Ecto neural progenitor cell (in vitro differentiated cells): ENCODE results near the gene ENPP3.

Source experiments
- DNase-seq: peaks from one replicate; pipeline ENCODE4 v3.0.0-alpha.2; 2018; ENCODE audit warnings: low spot score

ENPP3 gene

DNA sequence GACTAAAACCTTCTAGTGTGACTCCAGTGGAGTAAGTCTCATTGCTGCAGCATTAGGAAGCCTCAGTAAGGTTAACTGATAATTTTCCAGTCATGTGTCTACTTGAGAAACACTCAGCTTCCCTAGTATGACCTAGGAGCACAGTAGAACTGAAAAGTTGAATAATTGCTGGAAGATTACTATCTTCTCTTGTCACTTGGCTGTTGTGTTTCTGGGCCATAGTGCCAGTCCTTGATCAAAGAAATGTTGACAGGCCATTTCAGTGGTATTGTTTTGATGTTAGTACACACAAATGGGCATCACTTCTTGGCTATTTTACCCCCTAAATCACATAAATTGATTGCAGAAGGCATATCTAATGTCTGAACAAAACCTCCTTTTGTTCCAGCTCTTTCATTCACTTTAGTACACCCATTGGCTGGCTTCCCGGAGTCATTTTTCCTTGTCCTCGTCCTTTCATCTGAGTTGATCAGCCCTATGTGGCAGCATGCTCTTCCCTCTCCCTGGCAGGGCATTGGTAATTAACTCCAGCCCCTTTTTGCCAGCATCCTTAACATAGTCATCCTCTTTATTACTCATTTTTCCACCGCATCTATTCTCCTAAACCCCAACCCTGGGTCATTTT is 6.0 kb downstream of the ENPP3 start:
- no peak for DNase-seq

DNA sequence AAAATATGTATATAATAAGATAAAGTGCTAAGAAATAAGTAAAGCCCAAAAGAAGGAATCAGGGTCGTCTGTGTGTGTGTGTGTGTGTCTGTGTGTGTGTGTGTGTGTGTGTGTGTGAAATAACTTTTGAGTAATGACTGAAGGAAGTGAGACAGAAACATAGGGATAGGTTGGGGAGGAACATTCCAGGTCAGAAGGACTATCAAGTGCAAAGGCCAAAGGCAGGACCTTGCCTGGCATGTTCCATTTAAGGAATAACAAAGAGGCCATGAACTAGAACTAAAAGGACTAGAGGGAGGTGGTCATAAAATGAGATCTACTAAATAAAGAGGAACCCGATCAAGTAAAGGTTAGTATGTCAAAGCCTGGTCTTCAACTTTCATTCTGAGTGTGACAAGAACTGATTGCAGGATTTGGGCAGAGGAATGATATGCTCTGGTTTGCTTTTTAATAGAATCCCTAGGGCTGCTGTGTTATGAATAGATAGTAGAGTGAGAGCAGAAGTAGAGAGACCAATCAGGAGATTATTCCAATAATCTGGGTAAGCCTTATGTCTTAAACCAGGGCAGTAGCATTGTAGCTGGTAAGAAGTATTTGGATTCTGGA is 6.9 kb downstream of the ENPP3 start:
- no peak for DNase-seq

- no peak for DNase-seq
These were observed 7.8 kb downstream of the ENPP3 start for GRCh38 chr6:131644921-131645320.

GRCh38 chr6:131645846-131646245 is 8.7 kb downstream of the ENPP3 start:
- DNase-seq: no peak

DNA sequence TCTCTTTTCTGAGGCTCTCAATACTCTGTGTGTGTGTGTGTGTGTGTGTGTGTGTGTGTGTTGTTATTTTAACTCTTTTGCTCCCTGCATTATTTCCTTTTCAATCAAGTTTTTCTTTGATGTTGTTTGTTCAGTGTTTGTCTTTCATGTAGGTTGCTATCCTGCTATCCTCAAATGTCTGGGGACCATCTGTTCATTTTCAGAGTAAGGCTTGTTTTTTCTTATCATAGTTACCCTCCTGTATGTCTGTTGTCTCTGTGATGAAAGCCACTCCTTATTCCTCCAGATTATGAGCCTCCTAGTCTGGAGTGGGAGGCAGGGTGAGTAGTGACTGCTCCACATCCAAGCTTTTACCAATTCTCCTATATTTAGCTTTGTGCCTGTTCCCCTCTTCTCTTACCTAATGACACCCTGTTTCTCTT is 9.2 kb downstream of the ENPP3 start:
- DNase-seq: no peak

DNA sequence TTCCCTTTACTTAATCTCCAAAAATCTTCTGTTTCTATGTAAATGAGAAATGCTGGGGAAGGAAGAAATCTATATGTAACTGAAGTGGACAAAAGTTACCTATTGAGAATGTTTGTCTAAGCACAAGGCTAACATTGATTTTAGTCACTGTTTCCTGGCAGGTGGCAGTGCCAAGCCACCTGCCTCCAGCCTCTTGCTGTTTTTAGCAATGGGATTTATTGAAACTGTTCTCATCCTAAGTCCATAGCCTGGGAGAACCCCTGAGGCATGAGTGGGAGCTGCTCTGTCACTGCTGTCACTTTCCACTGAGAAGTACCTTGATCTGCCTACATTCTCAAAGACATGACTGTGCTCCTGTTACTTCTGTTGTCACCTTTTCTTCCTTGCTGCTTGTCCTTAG is 14.7 kb downstream of the ENPP3 start:
- DNase-seq: no peak

DNA sequence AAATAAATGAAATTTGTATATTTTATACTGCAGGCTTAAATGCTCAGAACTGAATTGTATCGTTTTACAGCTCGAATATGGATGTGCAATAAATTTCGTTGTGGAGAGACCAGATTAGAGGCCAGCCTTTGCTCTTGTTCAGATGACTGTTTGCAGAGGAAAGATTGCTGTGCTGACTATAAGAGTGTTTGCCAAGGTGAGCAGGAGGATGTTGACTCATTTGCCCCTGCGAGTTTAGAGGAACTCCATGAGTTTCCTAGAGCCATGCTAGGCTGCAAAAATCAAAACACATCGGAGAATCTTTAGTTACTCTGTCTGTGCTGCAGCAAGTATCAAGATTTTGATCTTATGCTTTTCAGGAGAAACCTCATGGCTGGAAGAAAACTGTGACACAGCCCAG is 15.4 kb downstream of the ENPP3 start:
- no peak for DNase-seq

GRCh38 chr6:131654326-131654725 is 17.2 kb downstream of the ENPP3 start:
- no peak for DNase-seq

DNA sequence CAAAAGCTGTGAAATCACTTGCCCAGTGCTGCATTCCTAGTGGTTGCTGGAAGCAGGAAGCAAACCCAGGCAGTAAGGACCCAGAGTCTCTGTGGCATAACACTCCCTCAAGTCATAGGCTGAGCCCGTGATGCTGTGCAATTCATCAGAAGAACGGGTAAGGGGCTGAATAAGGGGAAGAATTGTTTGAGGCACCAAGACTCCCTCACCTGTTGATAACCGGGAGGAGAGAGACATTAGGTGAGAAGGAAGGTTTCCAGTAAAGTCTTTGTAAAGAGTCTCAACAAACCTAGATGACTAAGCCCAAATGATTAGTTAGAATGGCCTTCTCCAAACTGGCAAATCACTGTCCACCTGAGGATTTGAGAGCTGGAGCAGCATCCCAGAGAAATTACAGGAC is 18.3 kb downstream of the ENPP3 start:
- DNase-seq: no peak

DNA sequence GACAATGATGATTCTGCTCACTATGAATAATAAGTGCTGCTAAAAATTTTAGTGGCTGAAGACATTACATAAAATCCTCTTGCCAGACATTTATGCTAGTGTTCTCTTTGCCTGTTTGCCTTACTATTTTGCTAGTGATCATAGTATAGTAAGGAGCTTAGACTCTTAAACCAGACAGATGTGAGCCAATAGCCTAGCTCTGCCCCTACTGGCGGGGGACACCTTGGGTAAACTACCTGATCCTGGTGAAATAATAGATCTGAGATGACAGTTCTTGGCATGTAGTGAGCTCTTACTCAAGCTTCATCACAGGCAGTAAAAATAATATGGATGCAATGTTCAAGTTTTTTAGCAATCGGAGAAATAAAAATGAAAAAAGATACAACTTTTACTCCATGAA is 18.8 kb downstream of the ENPP3 start:
- DNase-seq: no peak

- no peak for DNase-seq
These were observed 19.6 kb downstream of the ENPP3 start for GRCh38 chr6:131656667-131657066.

- no peak for DNase-seq
These were observed 20.1 kb downstream of the ENPP3 start for GRCh38 chr6:131657222-131657621.

DNA sequence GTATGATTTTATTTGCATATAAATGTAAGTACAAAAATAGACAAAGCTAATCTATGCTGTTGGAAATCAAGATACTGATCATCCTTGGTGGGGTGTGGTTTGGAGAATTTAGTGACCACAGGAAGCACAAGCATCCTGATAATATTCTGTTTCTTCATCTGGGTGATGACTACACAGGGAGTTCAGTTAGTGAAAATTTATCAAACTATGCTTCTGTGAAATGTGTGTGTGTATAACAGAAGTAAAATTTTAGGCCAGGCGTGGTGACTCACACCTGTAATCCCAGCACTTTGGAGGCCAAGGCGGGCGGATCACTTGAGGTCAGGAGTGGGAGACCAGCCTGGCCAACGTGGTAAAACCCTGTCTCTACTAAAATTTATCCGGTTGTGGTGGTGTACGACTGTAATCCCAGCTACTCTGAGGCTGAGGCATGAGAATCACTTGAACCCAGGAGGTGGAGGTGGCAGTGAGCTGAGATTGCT is 20.6 kb downstream of the ENPP3 start:
- no peak for DNase-seq

GRCh38 chr6:131658287-131658686 is 21.2 kb downstream of the ENPP3 start:
- no peak for DNase-seq

- no peak for DNase-seq
These were observed 23.1 kb downstream of the ENPP3 start for GRCh38 chr6:131660195-131660594.

DNA sequence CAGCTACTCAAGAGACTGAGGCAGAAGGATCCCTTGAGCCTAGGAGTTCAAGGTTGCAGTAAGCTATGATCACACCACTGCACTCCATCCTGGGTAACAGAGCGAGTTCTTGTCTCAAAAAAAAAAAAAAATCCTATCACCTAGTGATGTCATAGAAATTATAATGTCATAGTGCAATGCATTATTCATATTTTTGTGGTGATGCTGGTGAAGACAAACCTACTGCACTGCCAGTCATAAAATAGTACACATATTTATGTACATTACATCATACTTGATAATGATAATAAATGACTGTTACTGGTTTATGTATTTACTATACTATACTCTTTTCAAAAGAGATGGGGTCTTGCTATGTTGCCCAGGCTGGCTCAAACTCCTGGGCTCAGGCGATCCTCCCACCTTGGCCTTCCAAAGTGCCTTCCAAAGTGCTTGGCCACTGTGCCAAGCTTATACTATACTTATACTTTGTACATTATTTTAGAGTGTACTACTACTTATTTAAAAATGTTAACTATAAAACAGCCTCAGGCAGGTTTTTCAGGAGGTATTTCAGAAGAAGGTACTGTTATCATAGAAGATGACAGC is 26.6 kb downstream of the ENPP3 start:
- no peak for DNase-seq

DNA sequence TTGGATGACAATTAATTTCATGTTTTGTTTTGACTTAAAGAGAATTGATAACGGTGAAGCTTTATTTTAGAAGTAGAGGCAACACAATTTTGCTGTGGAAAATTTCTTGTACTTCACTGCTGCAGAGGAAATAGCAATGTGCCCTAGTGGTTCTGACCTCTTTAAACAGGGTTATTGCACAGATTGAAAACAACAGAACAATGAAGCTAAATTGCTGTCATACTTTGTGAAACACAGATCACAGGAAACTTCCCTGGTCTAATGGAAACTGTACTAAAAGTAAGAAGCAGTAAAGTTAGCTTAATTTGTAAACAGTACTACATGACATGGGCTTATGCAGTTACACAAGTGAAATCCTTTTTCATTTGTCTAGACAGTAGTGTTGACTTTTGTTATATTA is 32.8 kb downstream of the ENPP3 start:
- no peak for DNase-seq

DNA sequence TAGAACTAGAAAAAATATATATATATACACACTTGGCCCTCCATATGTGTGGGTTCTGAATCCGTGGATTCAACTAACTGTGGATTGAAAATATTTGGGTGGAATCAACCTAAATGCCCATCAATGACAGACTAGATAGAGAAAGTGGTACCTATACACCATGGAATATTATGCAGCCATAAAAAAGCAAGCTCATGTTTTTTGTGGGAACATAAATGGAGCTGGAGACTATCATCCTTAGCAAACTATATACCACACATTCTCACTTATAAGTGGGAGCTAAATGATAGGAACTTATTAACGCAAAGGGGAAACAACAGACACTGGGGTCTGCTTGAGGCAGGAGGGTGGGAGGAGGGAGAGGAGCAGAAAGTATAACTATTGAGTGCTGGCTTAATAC is 36.1 kb downstream of the ENPP3 start:
- no peak for DNase-seq

- DNase-seq: no peak
These were observed 41.3 kb downstream of the ENPP3 start for GRCh38 chr6:131678442-131678841.

DNA sequence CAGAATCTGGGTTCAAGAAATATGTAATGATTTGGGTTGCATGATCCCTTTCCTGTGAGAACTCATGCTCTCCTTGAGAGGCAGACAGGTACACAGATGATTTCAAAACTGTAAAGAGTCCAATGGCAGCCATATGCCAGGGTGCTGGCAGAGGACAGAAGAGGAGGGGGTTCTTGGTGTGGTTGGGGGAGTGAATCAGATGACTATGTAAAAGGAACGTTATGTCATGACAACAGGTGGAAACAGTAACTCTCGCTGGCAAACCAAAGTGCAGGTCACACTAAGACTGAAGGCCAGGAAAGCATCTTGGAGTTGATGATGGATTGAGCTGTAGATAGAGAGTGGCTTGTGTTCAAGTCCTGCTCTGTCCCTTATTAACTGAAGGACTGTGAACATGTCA is 43.8 kb downstream of the ENPP3 start:
- no peak for DNase-seq

DNA sequence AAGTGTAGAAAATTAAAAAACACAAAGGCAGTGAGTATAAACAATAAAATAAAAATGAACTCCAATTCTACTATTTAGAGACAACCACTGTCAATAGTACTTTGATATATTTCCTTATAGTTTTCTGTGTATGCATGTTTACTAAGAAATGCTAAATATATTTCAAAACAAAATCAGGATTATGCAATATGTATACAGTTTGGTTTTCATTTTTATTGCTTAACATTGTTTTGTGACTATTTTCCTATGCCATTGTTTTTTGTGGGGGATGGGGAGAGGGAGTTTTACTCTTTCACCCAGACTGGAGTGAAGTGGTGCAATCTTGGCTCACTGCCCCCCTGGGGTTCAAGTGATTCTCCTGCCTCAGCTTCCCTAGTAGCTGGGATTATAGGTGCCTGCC is 44.5 kb downstream of the ENPP3 start:
- DNase-seq: no peak

DNA sequence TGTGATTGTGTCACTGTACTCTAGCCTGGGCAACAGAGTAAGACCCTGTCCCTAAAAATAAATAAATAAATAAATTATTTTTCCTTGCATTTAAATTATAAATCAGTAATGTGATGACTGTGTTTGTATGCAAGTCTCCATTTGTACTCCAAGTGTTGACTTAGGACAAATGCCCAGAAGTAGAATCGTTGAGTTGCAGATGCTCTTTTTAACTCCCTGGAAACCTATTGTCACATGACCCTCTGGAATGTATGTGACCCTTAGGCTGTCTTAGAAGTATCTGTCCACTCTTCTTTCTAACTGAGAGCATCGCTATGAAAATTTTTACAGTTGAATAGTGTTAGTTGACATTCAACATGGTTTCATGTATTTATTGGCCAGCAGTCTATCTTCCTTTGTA is 45.3 kb downstream of the ENPP3 start:
- no peak for DNase-seq

DNA sequence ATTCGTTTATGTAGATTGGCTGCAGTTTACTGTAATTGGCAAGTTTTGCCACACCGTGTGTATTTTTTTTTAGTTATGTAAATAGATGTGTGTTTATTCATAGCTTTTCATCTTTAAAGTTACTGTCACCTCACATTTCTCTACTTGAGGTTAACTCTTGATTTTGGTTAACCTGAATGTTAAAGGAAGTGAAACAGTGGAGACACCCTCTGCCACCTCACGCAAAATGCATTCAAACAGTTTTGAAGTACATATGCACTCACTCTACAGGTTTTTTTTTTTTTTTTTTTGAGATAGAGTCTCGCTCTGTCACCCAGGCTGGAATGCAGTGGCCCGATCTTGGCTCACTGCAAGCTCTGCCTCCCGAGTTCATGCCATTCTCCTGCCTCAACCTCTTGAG is 46.4 kb downstream of the ENPP3 start:
- no peak for DNase-seq

DNA sequence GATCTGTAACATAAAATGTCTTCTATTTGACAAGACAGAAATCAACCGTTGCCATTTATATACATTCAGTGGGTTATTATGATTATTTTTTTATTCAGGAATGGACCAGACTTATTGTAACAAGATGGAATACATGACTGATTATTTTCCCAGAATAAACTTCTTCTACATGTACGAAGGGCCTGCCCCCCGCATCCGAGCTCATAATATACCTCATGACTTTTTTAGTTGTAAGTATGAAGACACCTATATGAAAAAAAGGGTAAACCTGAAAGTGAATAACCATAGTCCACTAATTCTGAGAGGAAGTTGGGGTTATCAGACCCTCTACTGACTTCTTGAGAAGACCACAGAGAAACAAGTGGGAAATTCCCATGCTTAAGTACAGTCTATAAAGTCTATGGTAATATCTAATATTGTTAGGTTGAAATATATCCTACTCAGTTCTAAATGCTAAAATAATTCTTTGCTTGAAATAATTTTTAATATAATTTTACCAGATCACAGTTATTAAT is 48.2 kb downstream of the ENPP3 start:
- DNase-seq: no peak
